Posterior cingulate gyrus (tissue), 11 donors: Measurements from ENCODE around the gene CUL9.
A peak's percentile ranks its signal among the peaks of the same experiment; 100 is the strongest.

Source experiments
- DNase-seq, 10 donors: peaks; one replicate each; pipeline versions ENCODE4 v3.0.0 to v3.0.0-alpha.2; 2020 to 2021; ENCODE audit warnings: mixed read lengths in 3 of 10
- intact Hi-C: fragments of 100-400 bp; cut with DNase I; formaldehyde crosslinking; loops from one replicate; pipeline ENCODE4 v1.15.1; 2023

The CUL9 gene

GRCh38 chr6:43188426-43188825 lies 6.4 kb downstream of the CUL9 start:
- intact Hi-C loops = no loop called here
- DNase-seq = peak in 1 of 10 donors; percentile 49

GRCh38 chr6:43189776-43190304 lies 7.8 kb downstream of the CUL9 start:
- peak in 1 of 10 donors; percentile 10 for DNase-seq
- intact Hi-C loops = no loop called here

- DNase-seq = peak in 2 of 10 donors; percentile 43 to 62
- intact Hi-C loops = no loop called here
Observed at GRCh38 chr6:43192911-43193310, 10.9 kb downstream of the CUL9 start.

GRCh38 chr6:43193929-43194328 lies 11.9 kb downstream of the CUL9 start:
- DNase-seq = peak in 1 of 10 donors; percentile 7
- intact Hi-C loops = no loop called here

- no peak for DNase-seq
- intact Hi-C loops = no loop called here
Observed at GRCh38 chr6:43196337-43196736, 14.3 kb downstream of the CUL9 start.

- DNase-seq = peak in 2 of 10 donors; percentile 43 to 53
Observed at GRCh38 chr6:43199912-43200311, 17.9 kb downstream of the CUL9 start.

GRCh38 chr6:43200541-43200940 lies 18.5 kb downstream of the CUL9 start:
- peak in 2 of 10 donors; percentile 38 to 54 for DNase-seq
- intact Hi-C loops = no loop called here

More at GRCh38 chr6:43199912-43200311, 17.9 kb downstream of the CUL9 start:
- intact Hi-C loops = no loop called here

- DNase-seq = peak in 2 of 10 donors; percentile 31 to 43
- intact Hi-C loops = no loop called here
Observed at GRCh38 chr6:43202451-43202850, 20.5 kb downstream of the CUL9 start.

- peak in 1 of 10 donors; percentile 57 for DNase-seq
- intact Hi-C loops = no loop called here
Observed at GRCh38 chr6:43203029-43203717, 21.2 kb downstream of the CUL9 start.

- intact Hi-C loops = no loop called here
Observed at GRCh38 chr6:43203718-43204095, 21.7 kb downstream of the CUL9 start.

GRCh38 chr6:43204271-43205105 lies 22.5 kb downstream of the CUL9 start:
- DNase-seq = peak in 1 of 10 donors; percentile 49

More at GRCh38 chr6:43203718-43204095, 21.7 kb downstream of the CUL9 start:
- peak in 1 of 10 donors; percentile 57 for DNase-seq

GRCh38 chr6:43205849-43206248 lies 23.9 kb downstream of the CUL9 start:
- intact Hi-C loops = no loop called here
- peak in 1 of 10 donors; percentile 50 for DNase-seq

More at GRCh38 chr6:43204271-43205105, 22.5 kb downstream of the CUL9 start:
- intact Hi-C loops = no loop called here

- intact Hi-C loops = no loop called here
- no peak for DNase-seq
Observed at GRCh38 chr6:43207286-43207685, 25.3 kb downstream of the CUL9 start.

- intact Hi-C loops = no loop called here
- DNase-seq = no peak
Observed at GRCh38 chr6:43211955-43212354, 30.0 kb downstream of the CUL9 start.

GRCh38 chr6:43213431-43213830 lies 31.4 kb downstream of the CUL9 start:
- intact Hi-C loops = no loop called here
- DNase-seq = peak in 1 of 10 donors; percentile 37

- intact Hi-C loops = no loop called here
- peak in 2 of 10 donors; percentile 43 to 52 for DNase-seq
Observed at GRCh38 chr6:43215066-43215465, 33.1 kb downstream of the CUL9 start.

- intact Hi-C loops = no loop called here
- peak in 2 of 10 donors; percentile 17 to 73 for DNase-seq
Observed at GRCh38 chr6:43216200-43216599, 34.2 kb downstream of the CUL9 start.

GRCh38 chr6:43217351-43217750 lies 35.4 kb downstream of the CUL9 start:
- no peak for DNase-seq
- intact Hi-C loops = no loop called here

GRCh38 chr6:43219119-43219518 lies 37.1 kb downstream of the CUL9 start:
- intact Hi-C loops = no loop called here
- peak in 2 of 10 donors; percentile 41 to 82 for DNase-seq

- DNase-seq = peak in 1 of 10 donors; percentile 12
- intact Hi-C loops = no loop called here
Observed at GRCh38 chr6:43219814-43220213, 37.8 kb downstream of the CUL9 start.

GRCh38 chr6:43220439-43220951 lies 38.5 kb downstream of the CUL9 start:
- peak in 3 of 10 donors; percentile 69 to 84 (median 77) for DNase-seq
- intact Hi-C loops = no loop called here
